ENCODE data around the gene ZNF277.
"Not testable (repeated sequence)": the region's sequence is repeated elsewhere in the genome, so short reads cannot be mapped to it uniquely, and the experiment has no call there.

The ZNF277 gene

GRCh38 chr7:112307506-112307905, 101.0 kb downstream of the ZNF277 start:
- POLR2A ChIA-PET, result no interaction called here
- CTCF ChIA-PET, result no interaction called here
- no peak for TF ChIP-seq CTCF (IDR thresholded peaks at IDR 0.05; ENCODE audit: control extremely low read depth, extremely low read depth, low read depth, missing control alignments)
- no peak for DNase-seq (ENCODE audit: extremely low spot score)

GRCh38 chr7:112308974-112309373, 102.5 kb downstream of the ZNF277 start:
- DNase-seq (ENCODE audit: extremely low spot score), result no peak
- no peak for TF ChIP-seq CTCF (IDR thresholded peaks at IDR 0.05; ENCODE audit: control extremely low read depth, extremely low read depth, low read depth, missing control alignments)
- ChIA-PET POLR2A (no interaction called here), CTCF (no interaction called here)

- CTCF ChIA-PET; POLR2A ChIA-PET; DNase-seq (ENCODE audit: extremely low spot score): not testable (repeated sequence)
These were observed 110.3 kb downstream of the ZNF277 start for GRCh38 chr7:112316803-112317202.

- ChIA-PET CTCF (interaction anchor here (1.8 kb wide), 1 partner anchor 10 kb away, joined by 6 read pairs; no protein-coding TSS in a partner anchor), POLR2A (no interaction called here)
- no peak for DNase-seq (ENCODE audit: extremely low spot score)
- TF ChIP-seq CTCF (IDR thresholded peaks at IDR 0.05; ENCODE audit: control extremely low read depth, extremely low read depth, low read depth, missing control alignments), result no peak
These were observed 115.6 kb downstream of the ZNF277 start for GRCh38 chr7:112322070-112322469.

- no peak for DNase-seq (ENCODE audit: extremely low spot score)
- POLR2A ChIA-PET, result no interaction called here
- CTCF ChIA-PET, result interaction anchor here (1.4 kb wide), 1 partner anchor 9 kb away, joined by 3 read pairs; no protein-coding TSS in a partner anchor
- TF ChIP-seq CTCF (IDR thresholded peaks at IDR 0.05; ENCODE audit: control extremely low read depth, extremely low read depth, low read depth, missing control alignments), result no peak
These were observed 121.1 kb downstream of the ZNF277 start for GRCh38 chr7:112327566-112327965.

- ChIA-PET CTCF (interaction anchor here (1.7 to 2.1 kb wide), 3 partner anchors 9 to 48 kb away, joined by 3 to 6 read pairs (median 4); no protein-coding TSS in a partner anchor), POLR2A (no interaction called here)
- DNase-seq (ENCODE audit: extremely low spot score), result no peak
- TF ChIP-seq CTCF (IDR thresholded peaks at IDR 0.05; ENCODE audit: control extremely low read depth, extremely low read depth, low read depth, missing control alignments), result no peak
These were observed 125.0 kb downstream of the ZNF277 start for GRCh38 chr7:112331492-112331891.

GRCh38 chr7:112334366-112334765, 127.9 kb downstream of the ZNF277 start:
- ChIA-PET POLR2A (no interaction called here), CTCF (interaction anchor here (1.1 kb wide), 1 partner anchor 9 kb away, joined by 4 read pairs; no protein-coding TSS in a partner anchor)
- no peak for DNase-seq (ENCODE audit: extremely low spot score)
- TF ChIP-seq CTCF (IDR thresholded peaks at IDR 0.05; ENCODE audit: control extremely low read depth, extremely low read depth, low read depth, missing control alignments), result no peak

Measured in GM10248 (cell line).